ENCODE data around the gene EML1. TPM values are rescaled to one million over a fixed set of nuclear protein-coding genes. Genes with fewer than 3 reads are reported as not detected.

The EML1 gene
- total RNA-seq, 2 experiments from 2014 or later = not detected

DNA sequence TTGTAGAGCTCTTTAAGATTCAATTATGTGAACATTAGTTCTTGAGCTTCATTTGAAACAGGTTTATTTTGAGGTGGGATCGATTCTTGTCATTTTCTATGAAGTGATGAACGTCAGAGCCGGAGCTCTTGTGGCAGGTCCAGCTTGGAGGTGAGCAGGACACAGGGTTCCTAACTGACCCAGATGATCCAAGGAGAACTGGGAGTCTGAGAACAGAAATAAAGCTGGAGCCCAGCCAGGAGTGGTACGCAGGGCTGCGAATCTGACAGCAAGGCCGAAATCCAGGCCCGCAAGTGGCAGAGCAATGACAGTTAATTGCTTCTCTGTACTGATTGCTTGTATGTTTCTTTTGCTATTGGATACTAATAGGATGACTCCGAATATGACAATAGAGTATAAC, 46.5 kb downstream of the EML1 start:
- H3K9me2 ChIP-seq (ENCODE audit: insufficient read depth, low read length) = no peaks in the 10 kb centered on the region
- H3K27ac ChIP-seq (ENCODE audit: low read depth, low read length, poor library complexity, severe bottlenecking) = no peak overlapping the region
- TF ChIP-seq, protein P1, sequence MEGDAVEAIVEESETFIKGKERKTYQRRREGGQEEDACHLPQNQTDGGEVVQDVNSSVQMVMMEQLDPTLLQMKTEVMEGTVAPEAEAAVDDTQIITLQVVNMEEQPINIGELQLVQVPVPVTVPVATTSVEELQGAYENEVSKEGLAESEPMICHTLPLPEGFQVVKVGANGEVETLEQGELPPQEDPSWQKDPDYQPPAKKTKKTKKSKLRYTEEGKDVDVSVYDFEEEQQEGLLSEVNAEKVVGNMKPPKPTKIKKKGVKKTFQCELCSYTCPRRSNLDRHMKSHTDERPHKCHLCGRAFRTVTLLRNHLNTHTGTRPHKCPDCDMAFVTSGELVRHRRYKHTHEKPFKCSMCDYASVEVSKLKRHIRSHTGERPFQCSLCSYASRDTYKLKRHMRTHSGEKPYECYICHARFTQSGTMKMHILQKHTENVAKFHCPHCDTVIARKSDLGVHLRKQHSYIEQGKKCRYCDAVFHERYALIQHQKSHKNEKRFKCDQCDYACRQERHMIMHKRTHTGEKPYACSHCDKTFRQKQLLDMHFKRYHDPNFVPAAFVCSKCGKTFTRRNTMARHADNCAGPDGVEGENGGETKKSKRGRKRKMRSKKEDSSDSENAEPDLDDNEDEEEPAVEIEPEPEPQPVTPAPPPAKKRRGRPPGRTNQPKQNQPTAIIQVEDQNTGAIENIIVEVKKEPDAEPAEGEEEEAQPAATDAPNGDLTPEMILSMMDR (conservative IDR thresholded peaks at IDR 0.05; ENCODE audit: low read length) = no peak
- TF ChIP-seq EZH2phosphoT487 (IDR thresholded peaks at IDR 0.05; ENCODE audit: borderline replicate concordance, low read depth, low read length) = no peak
- intact Hi-C loops (cut with micrococcal nuclease; ENCODE audit: unreplicated experiment) = no loop called here
- no peak overlapping the region for H2AFZ ChIP-seq (ENCODE audit: low read length)
- no peak for DNase-seq (ENCODE audit: low spot score)
- no peak overlapping the region for H3K4me3 ChIP-seq (ENCODE audit: low read depth, low read length, poor library complexity, severe bottlenecking)
- no peaks in the 10 kb centered on the region for H3K9me3 ChIP-seq (ENCODE audit: low read length)
- POLR2A ChIA-PET = no interaction called here
- H3K36me3 ChIP-seq (ENCODE audit: insufficient read depth, low read length) = no peaks in the 10 kb centered on the region
- H3K79me2 ChIP-seq (ENCODE audit: insufficient read depth, low read depth, low read length) = no peaks in the 10 kb centered on the region
- CTCF ChIA-PET (ENCODE audit: unreplicated experiment) = no interaction called here
- H4K20me1 ChIP-seq (ENCODE audit: insufficient read depth, low read length) = no peaks in the 10 kb centered on the region
- H3K4me2 ChIP-seq (ENCODE audit: low read length) = no peak overlapping the region
- no TSS peak for BruUV-seq (replicated peaks)
- no peaks in the 10 kb centered on the region for H3K4me1 ChIP-seq (ENCODE audit: insufficient read depth, low read length, poor library complexity, severe bottlenecking)

DNA sequence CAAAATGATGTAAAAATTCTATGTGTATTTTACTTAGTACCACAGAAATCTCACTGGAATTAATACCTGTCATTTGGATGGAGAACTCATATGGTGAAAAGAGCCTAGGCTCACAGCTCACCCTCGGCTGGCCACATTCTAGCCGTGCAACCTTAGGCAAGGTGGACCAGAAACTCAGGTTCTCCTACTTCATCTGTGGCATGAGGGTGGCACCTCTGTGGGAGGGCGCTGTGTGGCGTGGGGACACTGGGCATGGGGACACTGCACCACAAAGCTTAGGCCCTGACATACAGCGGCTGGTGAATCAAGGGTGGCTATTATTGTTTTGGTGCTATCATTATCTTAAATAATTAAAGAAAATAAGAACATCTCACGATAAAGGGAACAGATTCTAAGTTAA, 47.1 kb downstream of the EML1 start:
- Histone ChIP-seq H3K4me1 (ENCODE audit: insufficient read depth, low read length, poor library complexity, severe bottlenecking) (no peaks in the 10 kb centered on the region), H3K36me3 (ENCODE audit: insufficient read depth, low read length) (no peaks in the 10 kb centered on the region), H3K79me2 (ENCODE audit: insufficient read depth, low read depth, low read length) (no peaks in the 10 kb centered on the region), H2AFZ (ENCODE audit: low read length) (no peak overlapping the region), H4K20me1 (ENCODE audit: insufficient read depth, low read length) (no peaks in the 10 kb centered on the region), H3K27ac (ENCODE audit: low read depth, low read length, poor library complexity, severe bottlenecking) (no peak overlapping the region), H3K9me3 (ENCODE audit: low read length) (no peaks in the 10 kb centered on the region), H3K4me2 (ENCODE audit: low read length) (no peak overlapping the region), H3K9me2 (ENCODE audit: insufficient read depth, low read length) (no peaks in the 10 kb centered on the region), H3K4me3 (ENCODE audit: low read depth, low read length, poor library complexity, severe bottlenecking) (no peak overlapping the region)
- intact Hi-C loops (cut with micrococcal nuclease; ENCODE audit: unreplicated experiment) = no loop called here
- no TSS peak for BruUV-seq (replicated peaks)
- DNase-seq (ENCODE audit: low spot score) = no peak
- no peak for TF ChIP-seq EZH2phosphoT487 (IDR thresholded peaks at IDR 0.05; ENCODE audit: borderline replicate concordance, low read depth, low read length)
- TF ChIP-seq, protein P1 (conservative IDR thresholded peaks at IDR 0.05; ENCODE audit: low read length) = no peak
- ChIA-PET POLR2A (no interaction called here), CTCF (ENCODE audit: unreplicated experiment) (no interaction called here)

DNA sequence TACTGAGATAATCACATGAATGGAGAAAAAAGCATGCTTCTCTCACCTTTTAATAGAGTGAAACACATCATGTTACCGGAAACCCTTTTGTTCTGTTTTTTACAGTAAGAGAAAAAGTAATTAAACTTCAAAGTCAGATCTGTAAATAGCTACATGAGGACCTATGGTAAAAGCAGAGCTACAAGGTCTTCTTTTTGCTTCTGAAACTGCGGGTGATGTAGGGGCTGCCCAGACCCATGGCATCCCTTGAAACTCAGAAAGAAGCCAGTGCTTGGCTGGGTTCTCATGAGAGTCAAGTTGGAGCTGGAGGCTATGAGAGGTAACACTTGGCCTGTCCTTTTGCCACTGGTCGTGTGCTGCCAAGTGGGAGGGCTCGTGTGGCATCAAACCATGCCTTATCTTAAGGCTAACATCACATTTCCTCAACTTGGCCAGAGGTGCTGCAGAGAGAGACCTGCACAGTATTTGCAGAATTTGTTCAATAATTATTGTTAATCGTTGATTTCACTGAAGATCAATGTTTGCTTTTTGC, 47.6 kb downstream of the EML1 start:
- BruUV-seq (replicated peaks) = no TSS peak
- ChIA-PET CTCF (ENCODE audit: unreplicated experiment) (no interaction called here), POLR2A (interaction anchor here (0.7 kb wide), 1 partner anchor 52 kb away, joined by 4 read pairs; no protein-coding TSS in a partner anchor)
- H3K36me3 ChIP-seq (ENCODE audit: insufficient read depth, low read length) = no peaks in the 10 kb centered on the region
- no peaks in the 10 kb centered on the region for H3K9me2 ChIP-seq (ENCODE audit: insufficient read depth, low read length)
- intact Hi-C loops (cut with micrococcal nuclease; ENCODE audit: unreplicated experiment) = no loop called here
- H3K4me2 ChIP-seq (ENCODE audit: low read length) = no peak overlapping the region
- no peaks in the 10 kb centered on the region for H3K79me2 ChIP-seq (ENCODE audit: insufficient read depth, low read depth, low read length)
- no peaks in the 10 kb centered on the region for H3K4me1 ChIP-seq (ENCODE audit: insufficient read depth, low read length, poor library complexity, severe bottlenecking)
- H3K4me3 ChIP-seq (ENCODE audit: low read depth, low read length, poor library complexity, severe bottlenecking) = no peak overlapping the region
- no peak for DNase-seq (ENCODE audit: low spot score)
- TF ChIP-seq EZH2phosphoT487 (IDR thresholded peaks at IDR 0.05; ENCODE audit: borderline replicate concordance, low read depth, low read length) = no peak
- TF ChIP-seq, protein P1 (conservative IDR thresholded peaks at IDR 0.05; ENCODE audit: low read length) = no peak
- H2AFZ ChIP-seq (ENCODE audit: low read length) = no peak overlapping the region
- H3K9me3 ChIP-seq (ENCODE audit: low read length) = no peaks in the 10 kb centered on the region
- no peak overlapping the region for H3K27ac ChIP-seq (ENCODE audit: low read depth, low read length, poor library complexity, severe bottlenecking)
- H4K20me1 ChIP-seq (ENCODE audit: insufficient read depth, low read length) = no peaks in the 10 kb centered on the region
